GM10266 (cell line): ENCODE data around the gene INTS13.
"Not testable (repeated sequence)": the region's sequence is repeated elsewhere in the genome, so short reads cannot be mapped to it uniquely, and the experiment has no call there.

Experiments used
- DNase-seq: peaks from one replicate; pipeline ENCODE4 v3.0.0; 2012; ENCODE audit errors: extremely low spot score
- TF ChIP-seq, protein P1 (sequence below): IDR thresholded peaks from 2 replicates; pipeline ENCODE4 v1.5.1; 2012; ENCODE audit warnings: mild to moderate bottlenecking, low read depth; ENCODE audit not compliant: control insufficient read depth, insufficient read depth; ENCODE audit errors: missing control alignments

Gene INTS13

DNA sequence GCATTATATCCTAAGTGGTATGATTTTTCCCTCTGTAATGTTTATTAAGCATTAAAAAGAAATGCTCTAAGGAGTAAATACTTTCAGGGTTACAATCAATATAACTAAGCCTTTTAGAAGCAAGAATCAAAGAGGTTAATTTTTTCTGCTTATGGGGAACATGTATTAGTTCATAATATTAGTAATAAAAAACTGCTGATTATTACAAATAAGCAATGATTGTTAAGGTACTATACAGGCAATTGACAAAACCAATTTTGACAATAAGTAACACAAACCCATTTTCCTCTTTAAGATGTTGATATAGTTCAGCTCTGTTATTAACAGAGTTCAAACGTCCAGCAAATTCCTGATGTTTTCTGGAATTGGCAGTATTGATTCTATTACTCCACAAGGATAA is 31.8 kb downstream of the INTS13 start:
- no peak for DNase-seq
- TF ChIP-seq, protein P1, sequence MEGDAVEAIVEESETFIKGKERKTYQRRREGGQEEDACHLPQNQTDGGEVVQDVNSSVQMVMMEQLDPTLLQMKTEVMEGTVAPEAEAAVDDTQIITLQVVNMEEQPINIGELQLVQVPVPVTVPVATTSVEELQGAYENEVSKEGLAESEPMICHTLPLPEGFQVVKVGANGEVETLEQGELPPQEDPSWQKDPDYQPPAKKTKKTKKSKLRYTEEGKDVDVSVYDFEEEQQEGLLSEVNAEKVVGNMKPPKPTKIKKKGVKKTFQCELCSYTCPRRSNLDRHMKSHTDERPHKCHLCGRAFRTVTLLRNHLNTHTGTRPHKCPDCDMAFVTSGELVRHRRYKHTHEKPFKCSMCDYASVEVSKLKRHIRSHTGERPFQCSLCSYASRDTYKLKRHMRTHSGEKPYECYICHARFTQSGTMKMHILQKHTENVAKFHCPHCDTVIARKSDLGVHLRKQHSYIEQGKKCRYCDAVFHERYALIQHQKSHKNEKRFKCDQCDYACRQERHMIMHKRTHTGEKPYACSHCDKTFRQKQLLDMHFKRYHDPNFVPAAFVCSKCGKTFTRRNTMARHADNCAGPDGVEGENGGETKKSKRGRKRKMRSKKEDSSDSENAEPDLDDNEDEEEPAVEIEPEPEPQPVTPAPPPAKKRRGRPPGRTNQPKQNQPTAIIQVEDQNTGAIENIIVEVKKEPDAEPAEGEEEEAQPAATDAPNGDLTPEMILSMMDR: no peak

DNA sequence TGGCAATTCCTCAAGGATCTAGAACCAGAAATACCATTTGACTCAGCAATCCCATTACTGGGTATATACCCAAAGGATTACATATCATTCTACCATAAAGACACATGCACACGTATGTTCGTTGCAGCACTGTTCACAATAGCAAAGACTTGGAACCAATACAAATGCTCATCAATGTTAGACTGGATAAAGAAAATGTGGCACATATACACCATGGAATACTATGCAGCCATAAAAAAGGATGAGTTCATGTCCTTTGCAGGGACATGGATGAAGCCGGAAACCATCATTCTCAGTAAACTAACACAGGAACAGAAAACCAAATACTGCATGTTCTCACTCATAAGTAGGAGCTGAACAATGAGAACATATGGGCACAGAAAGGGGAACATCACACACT is 34.4 kb downstream of the INTS13 start:
- DNase-seq: not testable (repeated sequence)

DNA sequence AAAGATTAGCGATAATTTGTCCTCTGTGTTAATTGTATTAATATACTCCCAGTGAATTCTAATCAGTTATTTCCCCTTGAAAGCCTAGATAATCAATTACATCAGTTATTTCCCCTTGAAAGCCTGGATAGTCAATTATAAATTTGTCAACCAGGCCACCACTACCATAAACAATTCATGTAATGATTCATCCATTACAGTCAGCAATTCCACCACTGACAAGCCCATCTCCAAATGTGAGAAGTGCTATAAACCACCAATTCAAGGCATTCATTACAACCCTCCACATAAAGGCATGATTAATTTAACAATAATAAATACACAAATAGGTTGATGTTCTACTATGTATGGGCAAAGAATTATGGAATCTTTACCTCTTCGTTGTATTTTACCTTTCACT is 40.9 kb downstream of the INTS13 start:
- DNase-seq: no peak
- TF ChIP-seq, protein P1: no peak

DNA sequence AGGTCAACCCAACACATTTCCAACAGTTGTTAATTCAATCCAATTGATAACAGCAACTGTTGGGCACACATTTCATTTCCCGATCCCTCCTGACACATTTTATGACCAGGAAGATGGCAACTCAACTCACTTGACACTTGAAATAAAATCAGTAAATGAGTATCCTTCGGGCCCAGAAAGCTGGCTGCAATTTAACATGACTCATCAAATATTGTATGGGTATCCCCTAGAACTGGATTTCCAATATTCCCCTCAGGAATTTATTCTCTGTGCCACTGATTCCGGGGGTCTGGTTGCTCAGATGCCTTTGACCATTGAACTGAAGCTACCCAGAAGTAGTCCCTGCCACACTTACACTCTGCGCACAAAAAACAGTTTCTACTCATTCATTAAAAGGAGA is 42.1 kb downstream of the INTS13 start:
- TF ChIP-seq, protein P1: no peak
- no peak for DNase-seq

DNA sequence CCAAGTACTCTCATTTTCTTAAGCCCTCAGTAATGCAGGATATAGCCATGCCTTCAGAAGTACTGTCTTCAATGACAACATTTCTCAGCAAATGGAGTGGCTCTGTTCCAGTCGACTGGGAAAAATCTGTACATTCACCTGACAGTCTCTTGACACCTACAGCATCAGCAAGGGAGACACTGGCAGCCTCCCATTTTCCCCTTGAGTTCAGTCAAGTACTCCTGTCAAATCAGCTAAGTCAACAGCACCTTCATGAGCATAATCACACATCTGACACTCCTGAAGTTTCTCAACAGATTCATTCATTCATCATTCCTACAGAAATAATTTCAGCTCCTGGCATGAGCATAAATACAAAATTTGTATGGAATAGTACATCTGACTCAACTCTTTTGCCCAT is 46.1 kb downstream of the INTS13 start:
- no peak for DNase-seq
- TF ChIP-seq, protein P1: no peak

DNA sequence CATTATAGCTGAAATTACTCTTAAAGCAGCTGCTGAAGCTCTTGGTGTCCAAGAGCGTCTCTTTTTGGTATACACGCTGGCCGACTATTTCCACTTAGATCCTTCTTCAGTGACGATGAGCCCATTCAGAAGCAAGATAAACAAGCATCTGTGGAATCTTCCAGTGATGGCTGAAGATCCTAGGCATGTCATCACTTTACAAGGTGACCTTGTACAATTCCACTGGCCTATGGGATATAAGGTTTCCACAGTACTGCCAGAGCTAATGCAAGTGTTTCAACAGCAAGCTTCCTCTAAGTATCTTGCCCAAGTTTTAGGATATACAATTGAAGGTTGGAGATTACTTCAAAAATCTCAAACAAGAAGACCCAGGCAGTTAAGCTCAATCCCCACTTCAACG is 47.0 kb downstream of the INTS13 start:
- TF ChIP-seq, protein P1: no peak
- DNase-seq: no peak

DNA sequence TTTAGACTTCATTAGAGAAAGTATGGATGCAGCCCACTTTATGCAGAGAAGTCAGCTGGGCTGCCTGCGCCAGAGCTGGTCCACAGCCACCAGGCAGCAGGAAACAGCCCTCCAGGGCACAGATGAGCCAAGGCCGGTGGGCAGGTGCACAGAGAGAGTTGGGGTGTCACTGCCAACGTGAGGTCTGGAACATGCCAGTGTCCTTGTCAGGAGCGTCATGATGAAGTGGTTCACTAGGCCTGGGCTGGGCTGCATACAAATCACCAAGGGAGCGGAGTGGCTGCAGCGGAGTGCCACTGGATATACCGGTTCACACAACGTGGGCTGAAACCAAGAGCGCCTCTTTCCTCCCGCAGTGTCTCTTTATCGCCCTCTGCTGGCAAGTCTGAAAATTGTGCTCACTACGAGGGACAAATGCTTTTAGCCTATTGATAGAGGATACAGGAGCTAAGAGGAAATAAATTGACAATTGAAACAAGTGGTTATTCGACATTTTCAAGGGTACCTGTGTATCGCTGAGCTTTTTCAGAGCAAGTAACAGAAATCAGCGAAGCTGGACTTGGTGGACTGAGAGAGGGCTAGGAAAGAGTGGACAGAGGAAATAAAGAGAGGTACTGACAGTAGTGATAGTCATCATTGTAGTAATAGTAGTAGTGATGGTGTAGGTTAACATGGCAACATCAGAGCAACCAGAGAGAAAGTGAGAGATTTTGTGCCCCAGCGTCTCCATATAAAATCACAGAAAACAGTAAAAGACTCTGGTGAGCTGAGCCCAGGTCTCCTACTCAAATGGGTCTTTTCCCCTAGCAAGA is 52.8 kb downstream of the INTS13 start:
- peak; percentile 65 for DNase-seq
- TF ChIP-seq, protein P1: peak; percentile 94
